Large intestine (tissue), 3 donors: Measurements from ENCODE around the gene SLC7A4. TPM values are rescaled to one million over a fixed set of nuclear protein-coding genes. Genes with fewer than 3 reads are reported as not detected.
"Not testable (repeated sequence)": the region's sequence is repeated elsewhere in the genome, so short reads cannot be mapped to it uniquely, and the experiment has no call there.

ENCODE experiments used
- DNase-seq, 2 donors: peaks; one replicate each; pipeline versions ENCODE4 v3.0.0 to v3.0.0-alpha.2; 2013
- H3K27ac ChIP-seq: one replicate; pipeline ENCODE4 v1.5.1; 2013; ENCODE audit warnings: low read length
- H3K27me3 ChIP-seq: 2 replicates; pipeline ENCODE4 v1.6.1; 2013; ENCODE audit warnings: low read length; ENCODE audit not compliant: control insufficient read depth, insufficient read depth
- H3K36me3 ChIP-seq: 2 replicates; pipeline ENCODE4 v1.6.1; 2013; ENCODE audit warnings: low read length; ENCODE audit not compliant: control insufficient read depth, insufficient read depth
- H3K4me1 ChIP-seq: one replicate; pipeline ENCODE4 v1.6.1; 2013; ENCODE audit warnings: low read length; ENCODE audit not compliant: control insufficient read depth, insufficient read depth
- H3K4me3 ChIP-seq: one replicate; pipeline ENCODE4 v1.5.1; 2013; ENCODE audit warnings: low read length
- H3K9me3 ChIP-seq: one replicate; pipeline ENCODE4 v1.6.1; 2013; ENCODE audit warnings: mild to moderate bottlenecking, low read depth, low read length, moderate library complexity; ENCODE audit not compliant: control insufficient read depth
- whole genome bisulfite sequencing: methylation state at CpG from one replicate; pipeline ENCODE4 v1.1.5; 2013; ENCODE audit warnings: low lambda C conversion rate; ENCODE audit not compliant: insufficient coverage; 5-methylcytosine and 5-hydroxymethylcytosine counted together
- polyA plus RNA-seq: library from polyadenylated mRNA; unstranded; fragments of 120-200 nt; gene quantifications from one replicate; pipeline ENCODE4 v1.2.1, GENCODE V29; 2013

Gene SLC7A4
- polyA plus RNA-seq, 1 donor: 31.4 TPM

DNA sequence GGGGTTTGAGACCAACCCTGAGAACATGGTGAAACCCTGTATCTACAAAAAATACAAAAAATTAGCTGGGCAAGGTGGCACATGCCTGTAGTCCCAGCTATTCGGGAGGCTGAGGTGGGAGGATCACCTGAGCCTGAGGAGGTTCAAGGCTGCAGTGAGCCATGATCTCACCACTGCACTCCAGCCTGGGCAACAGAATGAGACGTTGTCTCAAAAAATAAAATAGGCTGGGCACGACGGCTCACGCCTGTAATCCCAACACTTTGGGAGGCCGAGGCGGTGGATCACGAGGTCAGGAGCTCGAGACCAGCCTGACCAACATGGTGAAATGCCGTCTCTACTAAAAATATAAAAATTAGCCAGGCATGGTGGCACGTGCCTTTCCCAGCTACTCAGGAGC lies 32.1 kb upstream of the SLC7A4 start:
- not testable (repeated sequence) for H3K27ac ChIP-seq, DNase-seq
- no CpG with 5 or more reads among the region's 11 CpGs for WGBS

GRCh38 chr22:21061660-21062321 lies 29.4 kb upstream of the SLC7A4 start:
- not testable (repeated sequence) for H3K36me3 ChIP-seq, H3K4me1 ChIP-seq, H3K27ac ChIP-seq, H3K9me3 ChIP-seq, DNase-seq, H3K27me3 ChIP-seq, H3K4me3 ChIP-seq
- 100% methylated on average over 1 of the region's 18 CpGs for WGBS

More for the DNA sequence above, 32.1 kb upstream of the SLC7A4 start:
- not testable (repeated sequence) for H3K36me3 ChIP-seq, H3K4me3 ChIP-seq, H3K9me3 ChIP-seq, H3K27me3 ChIP-seq, H3K4me1 ChIP-seq

DNA sequence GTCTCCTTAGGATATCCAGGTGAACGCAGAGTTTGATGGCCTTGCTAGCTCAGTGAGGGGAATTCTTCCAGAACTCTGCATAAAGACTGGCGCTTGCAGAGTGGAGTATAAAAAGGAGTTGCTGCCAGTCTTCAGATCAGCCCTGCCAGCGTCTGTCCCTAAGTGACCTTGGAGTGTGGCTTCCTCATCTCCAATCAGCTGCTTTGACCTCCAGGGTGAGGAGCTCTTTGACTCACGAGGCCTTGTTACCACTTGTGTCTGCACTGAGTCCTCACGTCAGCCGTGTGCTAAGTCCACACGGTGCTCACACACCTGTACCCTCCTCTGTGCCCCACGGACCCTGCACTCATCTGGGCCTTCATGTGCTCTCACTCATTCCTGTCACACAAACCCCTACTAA lies 28.0 kb upstream of the SLC7A4 start:
- DNase-seq: not testable (repeated sequence)
- no CpG with 5 or more reads among the region's 8 CpGs for whole genome bisulfite sequencing

DNA sequence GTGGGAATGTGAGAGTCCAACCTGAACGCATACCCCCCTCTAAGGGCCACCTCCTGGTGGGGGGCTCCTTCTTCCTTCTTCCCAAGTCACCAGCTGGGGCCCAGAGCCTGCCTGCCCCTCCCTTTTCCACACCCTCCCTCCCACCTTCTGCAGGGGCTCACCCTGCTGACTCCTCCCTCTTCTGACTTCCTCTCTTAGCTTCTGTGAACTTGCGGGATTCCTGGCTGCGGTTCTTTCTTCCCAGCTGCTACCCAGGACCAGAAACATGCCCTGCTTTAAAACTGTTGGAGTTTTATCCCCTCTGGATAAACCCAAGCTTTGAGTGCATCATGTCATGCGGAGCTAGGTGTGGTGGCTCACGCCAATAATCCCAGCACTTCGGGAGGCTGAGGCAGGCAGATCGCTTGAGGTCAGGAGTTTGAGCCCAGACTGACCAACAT lies 23.5 kb upstream of the SLC7A4 start:
- 100% methylated on average over 1 of the region's 7 CpGs for WGBS
- Histone ChIP-seq H3K9me3 (no peaks in the 10 kb centered on the region), H3K4me1 (no peaks in the 10 kb centered on the region), H3K4me3 (no peak overlapping the region), H3K36me3 (no peaks in the 10 kb centered on the region), H3K27me3 (no peaks in the 10 kb centered on the region), H3K27ac (no peak overlapping the region)
- no peak for DNase-seq

More for the DNA sequence above, 28.0 kb upstream of the SLC7A4 start:
- not testable (repeated sequence) for H3K27ac ChIP-seq, H3K36me3 ChIP-seq, H3K9me3 ChIP-seq, H3K4me3 ChIP-seq, H3K4me1 ChIP-seq, H3K27me3 ChIP-seq

GRCh38 chr22:21055564-21055834 lies 23.1 kb upstream of the SLC7A4 start:
- DNase-seq: no peak
- no peak overlapping the region for H3K27ac ChIP-seq
- no peaks in the 10 kb centered on the region for H3K9me3 ChIP-seq
- H3K36me3 ChIP-seq: no peaks in the 10 kb centered on the region
- H3K27me3 ChIP-seq: no peaks in the 10 kb centered on the region
- no peak overlapping the region for H3K4me3 ChIP-seq
- no CpG with 5 or more reads among the region's 4 CpGs for WGBS
- no peaks in the 10 kb centered on the region for H3K4me1 ChIP-seq

DNA sequence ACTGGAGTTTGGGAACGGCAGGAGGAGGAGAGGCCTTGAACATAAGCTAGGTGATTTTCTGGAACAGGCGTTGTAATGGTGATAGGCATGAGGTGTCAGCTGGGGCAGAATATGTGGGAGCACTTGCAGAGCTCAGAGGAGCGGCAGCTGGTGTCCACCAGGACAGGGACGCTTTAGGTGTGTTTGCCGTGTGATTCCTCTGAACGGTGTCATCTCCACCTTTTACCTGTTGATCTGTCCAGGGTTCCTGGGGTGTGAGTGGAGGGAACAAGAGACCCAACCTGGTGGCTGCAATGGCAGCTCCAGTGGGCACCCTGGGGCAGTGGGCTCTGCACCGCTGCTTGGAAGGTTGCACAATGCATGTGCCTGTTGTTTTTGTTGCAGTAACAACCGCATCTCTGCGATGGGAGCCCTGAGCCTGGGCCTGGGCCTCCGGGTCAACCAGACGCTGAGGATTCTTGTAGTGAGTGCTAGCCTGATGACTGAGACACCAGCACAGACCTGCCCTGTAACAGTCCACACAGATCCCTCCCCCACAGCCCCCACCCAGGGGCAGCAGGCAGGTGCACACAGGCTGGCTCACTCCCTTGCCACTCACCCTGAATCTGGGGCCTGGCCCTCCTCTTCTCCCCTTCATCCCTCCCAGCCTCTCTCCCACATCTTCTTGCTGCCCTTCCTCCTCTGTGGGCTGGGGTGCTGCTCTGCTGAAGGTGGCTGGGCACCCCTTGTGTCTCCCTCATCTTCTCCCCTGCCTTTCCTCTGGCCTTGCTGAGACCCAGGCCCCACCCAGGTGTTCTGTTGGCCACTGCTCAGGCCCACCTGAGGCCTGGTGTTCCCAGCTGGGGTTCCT lies 22.6 kb upstream of the SLC7A4 start:
- Histone ChIP-seq H3K4me1 (no peaks in the 10 kb centered on the region), H3K36me3 (no peaks in the 10 kb centered on the region), H3K9me3 (no peaks in the 10 kb centered on the region), H3K27me3 (no peaks in the 10 kb centered on the region), H3K4me3 (no peak overlapping the region), H3K27ac (no peak overlapping the region)
- DNase-seq: no peak
- WGBS: no CpG with 5 or more reads among the region's 11 CpGs

- no peak for DNase-seq
- H3K27ac ChIP-seq: no peak overlapping the region
- H3K27me3 ChIP-seq: no peaks in the 10 kb centered on the region
- no peak overlapping the region for H3K4me3 ChIP-seq
- no peaks in the 10 kb centered on the region for H3K9me3 ChIP-seq
- no peaks in the 10 kb centered on the region for H3K36me3 ChIP-seq
- no CpG with 5 or more reads among the region's 15 CpGs for WGBS
- H3K4me1 ChIP-seq: no peaks in the 10 kb centered on the region
Measured at GRCh38 chr22:21054046-21054713, 21.8 kb upstream of the SLC7A4 start.

- Histone ChIP-seq H3K4me1 (no peaks in the 10 kb centered on the region), H3K27ac (no peak overlapping the region), H3K4me3 (no peak overlapping the region), H3K9me3 (no peaks in the 10 kb centered on the region), H3K27me3 (no peaks in the 10 kb centered on the region), H3K36me3 (no peaks in the 10 kb centered on the region)
- DNase-seq: no peak
- WGBS: no CpG with 5 or more reads among the region's 8 CpGs
Measured at GRCh38 chr22:21052715-21053459, 20.5 kb upstream of the SLC7A4 start.

DNA sequence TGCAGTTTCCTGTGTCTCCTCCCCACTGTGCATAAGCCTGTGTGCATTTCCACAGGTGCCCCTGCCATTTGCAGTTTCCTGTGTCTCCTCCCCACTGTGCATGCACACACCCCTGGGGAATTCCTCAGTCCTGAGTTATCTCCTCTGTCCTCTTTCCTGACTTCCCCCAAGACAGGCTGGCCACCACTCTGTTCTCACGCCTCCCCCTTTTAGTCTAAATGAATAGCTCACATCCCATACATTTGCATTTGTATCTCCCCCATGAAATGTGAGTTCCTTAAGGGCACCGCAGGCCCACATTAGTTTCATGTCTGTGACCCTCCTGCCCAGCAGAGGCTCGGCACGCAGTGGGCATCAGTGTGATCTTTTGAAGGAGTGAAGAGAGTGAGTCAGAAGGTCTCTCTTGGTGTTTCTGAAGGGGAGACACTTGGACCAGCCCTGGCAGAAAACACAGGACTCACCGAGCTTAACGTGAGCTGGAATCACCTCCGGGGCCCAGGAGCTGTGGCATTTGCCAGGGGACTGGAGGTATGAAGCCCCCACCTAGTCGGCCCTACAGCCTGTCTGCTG lies 19.6 kb upstream of the SLC7A4 start:
- no peaks in the 10 kb centered on the region for H3K4me1 ChIP-seq

More for the DNA sequence above, 19.6 kb upstream of the SLC7A4 start:
- Histone ChIP-seq H3K27ac (no peak overlapping the region), H3K9me3 (no peaks in the 10 kb centered on the region), H3K27me3 (no peaks in the 10 kb centered on the region), H3K4me3 (no peak overlapping the region), H3K36me3 (no peaks in the 10 kb centered on the region)
- no CpG with 5 or more reads among the region's 8 CpGs for WGBS
- no peak for DNase-seq
